B cell (primary cell): ENCODE data around the gene RTN4RL2. TPM values are rescaled to one million over a fixed set of nuclear protein-coding genes. Genes with fewer than 3 reads are reported as not detected.

Experiments used
- ATAC-seq: fragments of 200-7000 bp; cut with Tn5 transposase; one replicate; pipeline ENCODE4 v1.10.0; 2021; ENCODE audit warnings: low read depth, mild to moderate bottlenecking, moderate number of reproducible peaks, moderate library complexity
- CTCF ChIA-PET: fragments of 350-600 bp; sonication (Branson Sonifier 250); formaldehyde crosslinking; loops from one replicate; lab custom pipeline; 2021; ENCODE audit warnings: antibody characterized with exemption, inconsistent platforms; lab: Charles Lee
- POLR2A ChIA-PET: fragments of 350-600 bp; sonication (Branson Sonifier 250); formaldehyde crosslinking; loops from one replicate; lab custom pipeline; 2021; ENCODE audit warnings: antibody characterized with exemption; lab: Charles Lee
- DNase-seq: peaks from one replicate; pipeline ENCODE4 v3.0.0; 2013
- H2AFZ ChIP-seq: 2 replicates; pipeline ENCODE4 v1.6.1; 2012; ENCODE audit warnings: mild to moderate bottlenecking, low read depth, low read length; ENCODE audit not compliant: insufficient read depth, poor library complexity, severe bottlenecking
- H3K27ac ChIP-seq, 2 donors: 1 replicate in 1 of 2; 2 replicates in 1 of 2; pipeline ENCODE4 v1.5.1; 2012 to 2013; ENCODE audit warnings: low read length in 2 of 2, mild to moderate bottlenecking in 2 of 2, moderate library complexity in 1 of 2
- H3K27me3 ChIP-seq, 4 experiments: fragments of 200-600 bp in 1 of 4; sonication (generic) in 1 of 4; replicated peaks in 1 of 4; 1 replicate in 2 of 4; 2 replicates in 2 of 4; pipeline versions ENCODE4 v1.6.1 to v1.7.0; 2013 to 2016; ENCODE audit warnings: low read length in 3 of 4, mild to moderate bottlenecking in 2 of 4, mixed read lengths in 1 of 4, moderate library complexity in 1 of 4; ENCODE audit not compliant: insufficient read depth in 4 of 4, control insufficient read depth in 3 of 4; ENCODE audit errors: control extremely low read depth in 1 of 4
- H3K36me3 ChIP-seq, 2 experiments: replicated peaks in 1 of 2; 1 replicate in 1 of 2; 2 replicates in 1 of 2; pipeline versions ENCODE4 v1.6.1 to v1.7.1; 2013; ENCODE audit warnings: low read length in 1 of 2; ENCODE audit not compliant: insufficient read depth in 2 of 2, control insufficient read depth in 1 of 2; ENCODE audit errors: control extremely low read depth in 1 of 2, extremely low read depth in 1 of 2
- H3K4me1 ChIP-seq, 2 donors: fragments of 200-600 bp in 1 of 2; sonication (generic) in 1 of 2; 1 replicate in 1 of 2; 2 replicates in 1 of 2; pipeline versions ENCODE4 v1.5.1 to v1.6.1; 2013 to 2017; ENCODE audit warnings: low read length in 2 of 2; ENCODE audit not compliant: control insufficient read depth in 2 of 2, insufficient read depth in 2 of 2
- H3K4me2 ChIP-seq: replicated peaks from 2 replicates; pipeline ENCODE3; 2012; ENCODE audit warnings: mild to moderate bottlenecking, low read depth, low read length; ENCODE audit not compliant: poor library complexity, severe bottlenecking
- H3K4me3 ChIP-seq, 5 experiments: fragments of 200-600 bp in 1 of 5; sonication (generic) in 1 of 5; 1 replicate in 3 of 5; 2 replicates in 2 of 5; pipeline versions ENCODE4 v1.5.1 to v1.7.0; 2011 to 2016; ENCODE audit warnings: low read length in 4 of 5, mild to moderate bottlenecking in 4 of 5, low read depth in 2 of 5, control low read depth in 1 of 5, moderate library complexity in 1 of 5; ENCODE audit not compliant: insufficient read depth in 1 of 5; ENCODE audit errors: control extremely low read depth in 1 of 5, extremely low read depth in 1 of 5
- H3K79me2 ChIP-seq: fragments of 200-600 bp; sonication (generic); one replicate; pipeline ENCODE4 v1.6.0; 2016; ENCODE audit warnings: low read length; ENCODE audit not compliant: control insufficient read depth, insufficient read depth
- H3K9ac ChIP-seq: fragments of 200-600 bp; sonication (generic); 2 replicates; pipeline ENCODE4 v1.6.1; 2017; ENCODE audit warnings: mild to moderate bottlenecking, low read length, moderate library complexity
- H3K9me3 ChIP-seq, 3 donors: one replicate each; pipeline versions ENCODE4 v1.6.1 to v1.7.1; 2013; ENCODE audit warnings: low read length in 2 of 3; ENCODE audit not compliant: control insufficient read depth in 2 of 3, insufficient read depth in 1 of 3; ENCODE audit errors: control extremely low read depth in 1 of 3
- H4K20me1 ChIP-seq: 2 replicates; pipeline ENCODE4 v1.6.0; 2012; ENCODE audit warnings: mild to moderate bottlenecking, low read length; ENCODE audit not compliant: insufficient read depth, control insufficient read depth, poor library complexity, severe bottlenecking
- H3K27ac Mint-ChIP-seq: one replicate; pipeline ENCODE4 v1.8.0; 2021; ENCODE audit warnings: mixed read lengths
- H3K27me3 Mint-ChIP-seq: one replicate; pipeline ENCODE4 v1.8.0; 2021; ENCODE audit warnings: mixed read lengths
- H3K4me1 Mint-ChIP-seq: one replicate; pipeline ENCODE4 v1.8.0; 2021; ENCODE audit warnings: mixed read lengths
- H3K4me3 Mint-ChIP-seq: one replicate; pipeline ENCODE4 v1.8.0; 2021; ENCODE audit warnings: mixed read lengths
- H3K9me3 Mint-ChIP-seq: one replicate; pipeline ENCODE4 v1.8.0; 2022; ENCODE audit warnings: mixed read lengths; ENCODE audit not compliant: insufficient read depth
- CTCF ChIP-seq: fragments of 200-600 bp; IDR thresholded peaks from one replicate; pipeline ENCODE4 v1.8.0; 2022; ENCODE audit warnings: antibody characterized with exemption, mild to moderate bottlenecking
- EZH2 ChIP-seq: IDR thresholded peaks from 2 replicates; pipeline ENCODE4 v1.6.1; 2012; ENCODE audit warnings: borderline replicate concordance, low read depth, mild to moderate bottlenecking, moderate library complexity, low read length; ENCODE audit not compliant: insufficient read depth, poor library complexity, severe bottlenecking
- WGBS: methylation state at CpG from one replicate; pipeline ENCODE4 v1.1.5; 2013; ENCODE audit warnings: missing lambda C conversion rate; ENCODE audit not compliant: insufficient coverage; 5-methylcytosine and 5-hydroxymethylcytosine counted together
- intact Hi-C: fragments of 100-400 bp; cut with micrococcal nuclease; formaldehyde crosslinking; loops from one replicate; pipeline ENCODE4 v1.10.0; 2022
- polyA plus RNA-seq: library from polyadenylated mRNA; depleted of rRNA; stranded (reverse); fragments of >200 nt; gene quantifications from 2 replicates; pipeline ENCODE4 v1.2.3, GENCODE V29; 2012
- total RNA-seq, 2 donors: library from RNA; stranded (reverse); fragments of 120-200 nt in 1 of 2; gene quantifications; 1 replicate in 1 of 2; 2 replicates in 1 of 2; pipeline versions ENCODE4 v1.2.3 to v1.2.4, GENCODE V29; 2013 to 2022

The RTN4RL2 gene
- total and polyA plus RNA-seq, 2 donors (not counting 1 experiment from before 2014, with no cell fraction given): 0.12 to 0.13 TPM

GRCh38 chr11:57469268-57469667 is 8.9 kb downstream of the RTN4RL2 start:
- Mint-ChIP-seq H3K27ac (no peak overlapping the region), H3K4me1 (peaks cover 7% of the 10 kb centered on the region), H3K9me3 (no peaks in the 10 kb centered on the region), H3K27me3 (peaks cover 4% of the 10 kb centered on the region), H3K4me3 (no peak overlapping the region)
- Histone ChIP-seq H3K27me3 (peaks cover 0 to 6% (median 0%) of the 10 kb centered on the region in 4 experiments), H3K79me2 (no peaks in the 10 kb centered on the region), H3K4me2 (no peak overlapping the region), H3K9ac (no peak overlapping the region), H3K36me3 (no peaks in the 10 kb centered on the region), H3K4me3 (no peak overlapping the region), H3K9me3 (no peaks in the 10 kb centered on the region), H2AFZ (no peak overlapping the region), H4K20me1 (no peaks in the 10 kb centered on the region), H3K27ac (no peak overlapping the region), H3K4me1 (peaks cover 5% of the 10 kb centered on the region in 2 donors)
- DNase-seq (no peak), ATAC-seq (no peak)
- POLR2A ChIA-PET: no interaction called here
- intact Hi-C loops: no loop called here
- TF ChIP-seq EZH2 (no peak), CTCF (no peak)
- WGBS: no CpG with 5 or more reads among the region's 5 CpGs
- CTCF ChIA-PET: interaction anchor here (1.0 to 2.4 kb wide), 2 partner anchors 11 to 24 kb away, joined by 3 to 7 read pairs; no protein-coding TSS in a partner anchor

- Histone ChIP-seq H3K4me3 (no peak overlapping the region), H3K27me3 (peaks cover 0 to 24% (median 0%) of the 10 kb centered on the region in 4 experiments), H3K9ac (no peak overlapping the region), H3K4me1 (peaks cover 24% of the 10 kb centered on the region in 2 donors), H3K27ac (no peak overlapping the region), H3K9me3 (no peaks in the 10 kb centered on the region), H4K20me1 (no peaks in the 10 kb centered on the region), H2AFZ (no peak overlapping the region), H3K4me2 (no peak overlapping the region), H3K36me3 (no peaks in the 10 kb centered on the region), H3K79me2 (no peaks in the 10 kb centered on the region)
- no peak overlapping the region for H3K27ac Mint-ChIP-seq
- no peak for TF ChIP-seq EZH2
- TF ChIP-seq CTCF: no peak
- DNase-seq: no peak
- POLR2A ChIA-PET: no interaction called here
- peaks cover 4% of the 10 kb centered on the region for H3K27me3 Mint-ChIP-seq
- intact Hi-C loops: no loop called here
- CTCF ChIA-PET: interaction anchor here (1.0 kb wide), 1 partner anchor 14 kb away, joined by 3 read pairs; no protein-coding TSS in a partner anchor
- no peak overlapping the region for H3K4me3 Mint-ChIP-seq
- no peaks in the 10 kb centered on the region for H3K9me3 Mint-ChIP-seq
- peaks cover 18% of the 10 kb centered on the region for H3K4me1 Mint-ChIP-seq
- 100% methylated on average over 1 of the region's 3 CpGs for WGBS
- ATAC-seq: no peak
These were observed 11.2 kb downstream of the RTN4RL2 start for GRCh38 chr11:57471496-57471895.
